Measurements from ENCODE around the gene FKRP.
"Not testable (repeated sequence)": the region's sequence is repeated elsewhere in the genome, so short reads cannot be mapped to it uniquely, and the experiment has no call there.

The FKRP gene

DNA sequence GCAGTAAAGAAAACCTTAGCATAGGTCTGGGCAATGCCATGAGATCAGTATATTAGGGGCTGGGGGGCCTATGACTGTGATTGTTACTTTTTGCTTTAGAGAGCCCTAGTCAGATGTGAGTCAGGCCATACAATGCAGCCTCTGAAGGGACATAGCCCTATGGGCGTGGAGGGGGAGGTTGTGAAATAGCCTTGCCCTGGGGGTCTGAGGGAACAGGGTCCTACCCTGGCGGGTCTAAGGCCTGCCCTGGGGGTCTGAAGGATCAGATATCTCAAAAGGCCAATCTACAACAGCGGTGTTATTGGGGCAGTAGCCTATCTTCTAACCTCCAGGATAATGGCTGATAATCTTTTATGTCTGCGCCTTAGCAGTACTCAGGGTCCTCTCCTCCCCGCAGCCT, 56.3 kb downstream of the FKRP start:
- no peaks in the 10 kb centered on the region for H3K79me2 ChIP-seq
- H3K4me3 ChIP-seq (ENCODE audit: low read depth, low read length), result no peak overlapping the region
- H3K36me3 ChIP-seq (ENCODE audit: control insufficient read depth, insufficient read depth, low read length), result no peaks in the 10 kb centered on the region
- TF ChIP-seq, protein P1, sequence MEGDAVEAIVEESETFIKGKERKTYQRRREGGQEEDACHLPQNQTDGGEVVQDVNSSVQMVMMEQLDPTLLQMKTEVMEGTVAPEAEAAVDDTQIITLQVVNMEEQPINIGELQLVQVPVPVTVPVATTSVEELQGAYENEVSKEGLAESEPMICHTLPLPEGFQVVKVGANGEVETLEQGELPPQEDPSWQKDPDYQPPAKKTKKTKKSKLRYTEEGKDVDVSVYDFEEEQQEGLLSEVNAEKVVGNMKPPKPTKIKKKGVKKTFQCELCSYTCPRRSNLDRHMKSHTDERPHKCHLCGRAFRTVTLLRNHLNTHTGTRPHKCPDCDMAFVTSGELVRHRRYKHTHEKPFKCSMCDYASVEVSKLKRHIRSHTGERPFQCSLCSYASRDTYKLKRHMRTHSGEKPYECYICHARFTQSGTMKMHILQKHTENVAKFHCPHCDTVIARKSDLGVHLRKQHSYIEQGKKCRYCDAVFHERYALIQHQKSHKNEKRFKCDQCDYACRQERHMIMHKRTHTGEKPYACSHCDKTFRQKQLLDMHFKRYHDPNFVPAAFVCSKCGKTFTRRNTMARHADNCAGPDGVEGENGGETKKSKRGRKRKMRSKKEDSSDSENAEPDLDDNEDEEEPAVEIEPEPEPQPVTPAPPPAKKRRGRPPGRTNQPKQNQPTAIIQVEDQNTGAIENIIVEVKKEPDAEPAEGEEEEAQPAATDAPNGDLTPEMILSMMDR (IDR thresholded peaks at IDR 0.05), result no peak
- no peak overlapping the region for H3K9ac ChIP-seq
- no peaks in the 10 kb centered on the region for H3K27me3 ChIP-seq (ENCODE audit: control insufficient read depth, insufficient read depth, low read length)
- no peak overlapping the region for H3K27ac ChIP-seq
- H2AFZ ChIP-seq, result no peak overlapping the region
- no peaks in the 10 kb centered on the region for H3K9me3 ChIP-seq (ENCODE audit: control insufficient read depth, low read length)
- no peaks in the 10 kb centered on the region for H3K4me1 ChIP-seq
- H3K4me2 ChIP-seq (ENCODE audit: low read length), result no peak overlapping the region

DNA sequence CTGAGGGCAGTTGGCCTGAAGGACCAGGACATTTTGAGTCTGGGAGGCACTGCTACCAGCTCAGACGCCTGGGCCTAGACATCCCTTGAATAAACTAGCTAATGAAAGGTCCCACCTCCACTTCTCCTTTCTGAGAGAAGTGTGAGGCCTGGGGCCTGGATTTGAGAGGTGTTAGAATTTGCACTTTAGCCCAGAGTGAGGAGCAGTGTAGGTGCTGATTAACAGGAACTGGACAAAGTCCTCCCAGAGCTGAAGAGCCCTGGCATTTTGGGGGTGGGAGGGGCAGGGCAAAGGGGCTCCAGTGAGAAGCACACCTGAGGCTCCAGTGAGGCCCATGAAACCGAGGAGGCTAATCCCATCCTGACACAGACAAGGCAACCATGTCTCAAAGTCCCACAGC, 57.7 kb downstream of the FKRP start:
- no peaks in the 10 kb centered on the region for H3K4me1 ChIP-seq
- H3K27ac ChIP-seq, result no peak overlapping the region
- H3K4me3 ChIP-seq (ENCODE audit: low read depth, low read length), result no peak overlapping the region
- H3K79me2 ChIP-seq, result no peaks in the 10 kb centered on the region
- H3K36me3 ChIP-seq (ENCODE audit: control insufficient read depth, insufficient read depth, low read length), result no peaks in the 10 kb centered on the region
- H3K4me2 ChIP-seq (ENCODE audit: low read length), result no peak overlapping the region
- H3K27me3 ChIP-seq (ENCODE audit: control insufficient read depth, insufficient read depth, low read length), result no peaks in the 10 kb centered on the region
- H3K9ac ChIP-seq, result no peak overlapping the region
- no peaks in the 10 kb centered on the region for H3K9me3 ChIP-seq (ENCODE audit: control insufficient read depth, low read length)
- TF ChIP-seq, protein P1 (IDR thresholded peaks at IDR 0.05), result no peak
- no peak overlapping the region for H2AFZ ChIP-seq

DNA sequence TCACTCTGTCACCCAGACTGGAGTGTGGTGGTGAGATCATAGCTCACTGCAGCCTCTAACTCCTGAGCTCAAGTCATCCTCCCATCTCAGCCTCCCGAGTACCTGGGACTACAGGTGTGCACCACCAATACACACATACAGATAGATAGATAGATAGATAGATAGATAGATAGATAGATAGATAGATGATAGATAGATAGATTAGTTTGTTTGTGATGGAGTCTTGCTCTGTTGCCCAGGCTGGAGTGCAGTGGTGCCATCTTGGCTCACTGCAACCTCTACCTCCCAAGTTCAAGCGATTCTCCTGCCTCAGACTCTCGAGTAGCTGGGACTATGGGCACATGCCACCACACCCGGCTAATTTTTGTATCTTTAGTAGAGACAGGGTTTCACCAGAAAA, 58.6 kb downstream of the FKRP start:
- not testable (repeated sequence) for H3K27ac ChIP-seq; H3K9me3 ChIP-seq (ENCODE audit: control insufficient read depth, low read length); H3K27me3 ChIP-seq (ENCODE audit: control insufficient read depth, insufficient read depth, low read length); H3K4me3 ChIP-seq (ENCODE audit: low read depth, low read length); H3K4me1 ChIP-seq; H3K4me2 ChIP-seq (ENCODE audit: low read length); H3K36me3 ChIP-seq (ENCODE audit: control insufficient read depth, insufficient read depth, low read length); H3K9ac ChIP-seq; H2AFZ ChIP-seq; H3K79me2 ChIP-seq

DNA sequence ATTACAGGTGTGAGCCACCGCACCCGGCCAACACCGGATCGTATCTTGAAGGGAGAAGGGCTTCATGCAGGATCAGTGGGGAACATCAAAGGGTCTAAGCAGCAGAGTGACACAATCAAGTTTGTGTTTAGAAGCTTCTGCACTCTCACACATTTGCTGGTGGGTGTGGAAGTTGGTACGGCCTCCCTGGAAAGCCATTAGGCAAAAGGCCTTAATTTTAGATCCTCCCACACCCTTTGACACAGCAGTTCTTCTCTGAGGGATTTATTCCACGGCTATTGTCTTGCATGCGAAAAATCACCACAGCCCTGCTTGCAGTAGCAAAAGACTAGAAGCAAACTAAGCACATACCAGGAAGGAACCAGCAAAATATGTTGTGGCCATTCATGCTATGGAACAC, 60.8 kb downstream of the FKRP start:
- no peak overlapping the region for H2AFZ ChIP-seq
- no peaks in the 10 kb centered on the region for H3K9me3 ChIP-seq (ENCODE audit: control insufficient read depth, low read length)
- no peak overlapping the region for H3K4me3 ChIP-seq (ENCODE audit: low read depth, low read length)
- no peaks in the 10 kb centered on the region for H3K36me3 ChIP-seq (ENCODE audit: control insufficient read depth, insufficient read depth, low read length)
- H3K9ac ChIP-seq, result no peak overlapping the region
- H3K79me2 ChIP-seq, result no peaks in the 10 kb centered on the region
- no peak overlapping the region for H3K4me2 ChIP-seq (ENCODE audit: low read length)
- no peak overlapping the region for H3K27ac ChIP-seq
- TF ChIP-seq, protein P1 (IDR thresholded peaks at IDR 0.05), result no peak
- H3K27me3 ChIP-seq (ENCODE audit: control insufficient read depth, insufficient read depth, low read length), result no peaks in the 10 kb centered on the region
- H3K4me1 ChIP-seq, result no peaks in the 10 kb centered on the region
